SH-SY5Y (cell line): Measurements from ENCODE around the gene PGP.

Experiments
- GATA2 ChIP-seq: IDR thresholded peaks from 2 replicates; pipeline ENCODE4 v1.6.1; 2011; ENCODE audit warnings: mild to moderate bottlenecking, low read depth, low read length
- GATA3 ChIP-seq: IDR thresholded peaks from 2 replicates; pipeline ENCODE4 v1.6.1; 2011; ENCODE audit warnings: low read depth, mild to moderate bottlenecking, low read length, moderate library complexity

PGP gene

DNA sequence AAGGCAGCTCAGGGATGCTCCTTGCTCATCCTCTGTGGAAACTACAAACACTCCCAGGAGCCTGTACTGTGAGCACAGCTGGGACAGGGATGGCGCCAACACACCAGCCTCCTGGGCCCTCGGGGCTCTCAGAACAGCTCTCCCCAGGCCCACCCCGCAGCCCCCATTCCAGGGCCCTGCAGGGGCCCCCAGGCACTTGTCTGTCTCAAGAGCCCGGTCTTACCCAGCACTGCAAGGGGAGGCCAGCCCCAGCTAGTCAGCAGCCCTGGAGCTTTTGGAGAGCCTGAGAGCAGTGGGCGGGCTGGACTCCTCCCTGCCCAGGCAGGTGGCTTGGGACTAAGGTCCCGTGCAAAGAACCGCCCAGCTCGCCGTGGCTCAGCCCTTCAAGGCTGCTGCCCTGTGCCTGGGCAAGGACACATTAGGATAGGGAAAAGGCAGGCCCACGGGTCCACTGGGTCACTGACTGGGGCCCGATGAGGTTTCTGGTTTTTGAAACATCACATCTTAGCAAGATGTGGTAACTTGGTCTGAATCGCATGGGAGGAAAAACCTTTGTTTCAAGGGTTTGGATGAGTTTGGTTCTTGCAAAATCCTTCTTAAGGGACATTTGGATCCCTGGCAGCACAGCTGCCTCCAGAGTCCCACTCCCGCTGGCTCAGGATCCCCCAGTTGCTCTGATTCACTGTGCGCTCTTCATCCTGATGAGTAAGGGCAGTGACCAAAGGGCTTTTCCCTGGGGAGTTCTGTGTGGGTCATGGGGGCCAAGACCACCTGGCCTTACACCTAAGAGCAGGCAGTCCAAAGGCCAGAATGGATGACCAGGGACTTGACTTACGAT, 24.4 kb upstream of the PGP start:
- TF ChIP-seq GATA2 (no peak), GATA3 (no peak)

DNA sequence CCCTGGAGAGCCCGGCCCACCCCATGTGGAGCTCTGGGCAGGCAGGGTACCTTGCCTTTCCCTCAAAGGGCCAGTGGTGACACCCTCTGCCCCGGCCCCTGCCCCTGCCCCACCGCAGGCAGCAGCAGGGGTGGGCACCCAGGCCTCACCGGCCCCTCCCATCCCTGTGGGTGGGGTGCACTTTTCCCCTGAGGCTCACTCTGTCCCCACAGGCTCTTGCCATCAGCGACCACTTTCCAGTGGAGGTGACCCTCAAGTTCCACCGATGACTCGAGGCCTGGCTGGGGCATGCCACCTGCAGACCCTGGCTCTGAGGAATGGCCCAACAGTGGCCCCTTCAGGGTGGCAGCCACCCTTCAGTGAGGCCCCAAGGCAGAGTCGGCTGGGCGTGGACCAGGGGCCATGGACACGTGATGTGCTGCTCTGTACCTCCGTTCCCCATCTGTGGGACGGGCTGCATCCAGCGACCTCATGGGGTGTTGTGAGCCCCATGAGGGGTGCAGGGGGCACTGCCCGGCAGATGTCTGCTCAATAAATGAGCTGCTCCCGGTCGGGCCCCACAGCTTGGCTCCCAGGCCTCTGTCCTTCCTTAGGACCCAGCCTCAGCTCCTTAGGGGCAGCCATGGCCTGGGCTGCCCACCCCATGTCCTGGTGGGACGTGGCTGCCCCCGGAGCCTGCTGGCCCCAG, 23.7 kb upstream of the PGP start:
- TF ChIP-seq GATA3 (no peak), GATA2 (no peak)

DNA sequence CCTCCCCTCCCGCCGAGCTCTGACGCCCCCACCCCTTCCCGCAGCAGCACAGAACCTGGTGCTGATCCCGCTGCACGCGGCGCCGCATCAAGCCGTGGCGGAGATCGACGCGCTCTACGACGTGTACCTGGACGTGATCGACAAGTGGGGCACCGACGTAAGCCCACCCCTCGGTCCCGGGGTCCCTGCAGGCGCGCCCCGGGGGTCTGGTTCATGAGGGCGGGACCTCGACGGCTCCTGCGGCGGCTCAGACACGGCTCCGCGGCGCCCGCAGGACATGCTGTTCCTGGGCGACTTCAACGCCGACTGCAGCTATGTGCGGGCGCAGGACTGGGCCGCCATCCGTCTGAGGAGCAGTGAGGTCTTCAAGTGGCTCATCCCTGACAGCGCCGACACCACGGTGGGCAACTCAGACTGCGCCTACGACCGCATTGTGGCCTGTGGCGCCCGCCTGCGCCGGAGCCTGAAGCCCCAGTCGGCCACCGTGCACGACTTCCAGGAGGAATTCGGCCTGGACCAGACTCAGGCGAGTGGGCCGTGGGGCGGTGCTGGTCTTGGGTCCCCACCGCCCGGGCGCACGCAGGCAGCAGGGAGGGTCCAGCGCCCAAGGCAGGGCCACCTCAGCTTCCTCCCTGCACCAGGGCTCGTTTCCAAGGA, 23.0 kb upstream of the PGP start:
- TF ChIP-seq GATA2 (no peak), GATA3 (no peak)

DNA sequence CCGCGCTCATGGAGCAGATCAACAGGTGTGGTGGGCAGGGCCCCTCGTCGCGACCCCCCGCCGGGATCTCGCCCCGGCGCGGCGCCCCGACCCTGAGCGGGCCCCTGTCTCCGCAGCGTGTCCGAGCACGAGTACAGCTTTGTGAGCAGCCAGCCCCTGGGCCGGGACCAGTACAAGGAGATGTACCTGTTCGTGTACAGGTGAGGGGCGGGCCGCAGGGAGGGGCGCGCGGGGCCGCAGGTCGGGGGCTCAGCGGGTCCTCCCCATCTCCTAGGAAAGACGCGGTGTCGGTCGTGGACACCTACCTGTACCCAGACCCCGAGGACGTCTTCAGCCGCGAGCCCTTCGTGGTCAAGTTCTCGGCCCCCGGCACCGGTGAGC, 22.5 kb upstream of the PGP start:
- TF ChIP-seq GATA3, result no peak
- TF ChIP-seq GATA2, result no peak

DNA sequence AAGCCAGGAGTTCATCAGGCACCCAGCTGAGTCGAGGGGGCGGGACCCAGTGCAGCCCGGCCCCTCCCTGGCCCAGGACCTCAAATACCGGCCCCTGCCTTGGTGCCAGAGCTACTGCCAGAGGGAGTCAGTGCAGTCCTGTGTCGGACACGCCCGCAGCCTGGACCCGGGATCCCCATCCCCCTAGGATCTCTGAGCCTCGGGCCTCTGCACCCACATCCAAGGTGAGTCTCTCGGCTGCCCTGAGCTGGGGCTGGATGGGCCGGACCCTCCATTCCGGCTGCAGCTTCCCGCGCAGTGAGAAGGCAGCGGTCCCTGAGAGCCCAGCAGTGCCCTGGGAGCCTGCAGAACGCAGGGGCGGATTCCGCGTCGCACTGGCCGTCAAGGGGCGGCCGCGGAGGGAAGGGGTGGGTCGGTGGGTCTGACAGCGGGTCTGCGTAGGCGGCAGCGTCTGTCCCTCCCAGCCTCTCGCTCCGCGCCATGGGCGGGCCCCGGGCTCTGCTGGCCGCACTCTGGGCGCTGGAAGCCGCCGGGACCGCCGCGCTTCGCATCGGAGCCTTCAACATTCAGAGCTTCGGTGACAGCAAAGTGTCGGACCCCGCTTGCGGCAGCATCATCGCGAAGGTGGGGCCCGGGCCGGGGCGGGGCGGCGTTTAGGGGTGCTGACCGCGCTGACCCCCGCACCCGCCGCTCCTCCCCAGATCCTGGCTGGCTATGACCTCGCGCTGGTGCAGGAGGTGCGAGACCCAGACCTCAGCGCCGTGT, 21.9 kb upstream of the PGP start, which contains the start of gene DNASE1L2:
TSS of gene DNASE1L2 (plus strand) at position 108 of the 765 bp plus-strand sequence. CDS start at position 481, 373 bp downstream.
- TF ChIP-seq GATA3 (no peak), GATA2 (no peak)

DNA sequence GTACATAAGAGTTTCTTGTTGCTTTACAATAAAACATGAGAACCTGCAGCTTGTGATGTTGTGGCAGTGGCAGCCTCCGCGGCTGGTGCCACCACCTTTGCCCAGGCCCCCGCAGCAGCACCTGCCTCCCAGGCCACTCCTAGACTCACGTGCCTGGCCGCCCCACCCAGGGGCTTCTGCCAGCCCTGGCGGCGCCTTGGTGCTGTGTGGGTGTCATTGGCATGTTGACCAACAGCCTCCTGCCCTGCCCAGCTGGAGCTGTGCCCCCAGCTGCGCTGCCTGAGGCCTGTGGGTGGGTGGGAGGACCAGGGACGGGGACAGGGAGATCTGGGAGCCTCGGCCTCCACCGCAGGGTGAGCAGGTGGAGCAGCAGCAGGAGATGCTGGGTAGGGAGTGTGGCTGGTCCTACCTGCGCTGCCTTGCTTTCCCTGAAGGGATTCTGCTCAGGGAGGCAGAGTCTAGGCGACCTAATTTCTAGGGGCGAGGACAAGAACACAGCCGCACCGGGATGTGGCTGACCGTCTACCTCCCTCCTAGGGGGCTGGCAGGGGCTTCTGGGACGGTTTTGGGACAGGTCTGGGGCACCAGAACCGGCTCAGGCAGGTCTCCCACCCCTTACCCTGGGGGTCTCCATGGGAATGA, 21.2 kb upstream of the PGP start:
- TF ChIP-seq GATA3 (no peak), GATA2 (no peak)

DNA sequence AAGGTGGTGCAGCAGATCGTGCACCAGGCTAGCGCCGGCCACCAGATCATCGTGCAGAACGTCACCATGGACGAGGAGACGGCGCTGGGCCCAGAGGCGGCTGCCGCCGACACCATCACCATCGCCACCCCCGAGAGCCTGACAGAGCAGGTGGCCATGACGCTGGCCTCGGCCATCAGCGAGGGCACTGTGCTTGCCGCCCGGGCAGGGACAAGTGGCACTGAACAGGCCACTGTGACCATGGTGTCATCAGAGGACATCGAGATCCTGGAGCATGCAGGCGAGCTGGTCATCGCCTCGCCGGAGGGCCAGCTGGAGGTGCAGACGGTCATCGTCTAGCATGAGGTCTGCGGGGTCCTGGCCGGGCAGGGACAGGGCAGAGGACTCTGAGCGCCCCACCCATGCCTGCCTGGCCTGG, 20.6 kb upstream of the PGP start:
- TF ChIP-seq GATA2 (no peak), GATA3 (no peak)

DNA sequence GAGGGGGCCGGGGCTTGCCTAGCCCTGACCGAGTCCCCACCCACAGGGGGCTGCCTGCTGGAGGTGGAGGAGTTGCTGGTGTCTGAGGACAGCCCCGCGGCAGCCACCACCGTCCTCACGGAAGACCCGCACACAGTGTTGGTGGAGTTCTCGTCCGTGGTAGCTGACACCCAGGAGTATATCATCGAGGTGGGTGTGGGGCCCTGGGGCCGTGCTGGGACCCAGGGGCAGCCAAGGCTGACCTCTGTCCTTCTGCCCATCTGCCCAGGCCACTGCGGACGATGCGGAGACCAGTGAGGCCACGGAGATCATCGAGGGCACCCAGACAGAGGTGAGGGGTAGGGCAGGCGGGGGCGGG, 20.2 kb upstream of the PGP start:
- TF ChIP-seq GATA2 (no peak), GATA3 (no peak)

DNA sequence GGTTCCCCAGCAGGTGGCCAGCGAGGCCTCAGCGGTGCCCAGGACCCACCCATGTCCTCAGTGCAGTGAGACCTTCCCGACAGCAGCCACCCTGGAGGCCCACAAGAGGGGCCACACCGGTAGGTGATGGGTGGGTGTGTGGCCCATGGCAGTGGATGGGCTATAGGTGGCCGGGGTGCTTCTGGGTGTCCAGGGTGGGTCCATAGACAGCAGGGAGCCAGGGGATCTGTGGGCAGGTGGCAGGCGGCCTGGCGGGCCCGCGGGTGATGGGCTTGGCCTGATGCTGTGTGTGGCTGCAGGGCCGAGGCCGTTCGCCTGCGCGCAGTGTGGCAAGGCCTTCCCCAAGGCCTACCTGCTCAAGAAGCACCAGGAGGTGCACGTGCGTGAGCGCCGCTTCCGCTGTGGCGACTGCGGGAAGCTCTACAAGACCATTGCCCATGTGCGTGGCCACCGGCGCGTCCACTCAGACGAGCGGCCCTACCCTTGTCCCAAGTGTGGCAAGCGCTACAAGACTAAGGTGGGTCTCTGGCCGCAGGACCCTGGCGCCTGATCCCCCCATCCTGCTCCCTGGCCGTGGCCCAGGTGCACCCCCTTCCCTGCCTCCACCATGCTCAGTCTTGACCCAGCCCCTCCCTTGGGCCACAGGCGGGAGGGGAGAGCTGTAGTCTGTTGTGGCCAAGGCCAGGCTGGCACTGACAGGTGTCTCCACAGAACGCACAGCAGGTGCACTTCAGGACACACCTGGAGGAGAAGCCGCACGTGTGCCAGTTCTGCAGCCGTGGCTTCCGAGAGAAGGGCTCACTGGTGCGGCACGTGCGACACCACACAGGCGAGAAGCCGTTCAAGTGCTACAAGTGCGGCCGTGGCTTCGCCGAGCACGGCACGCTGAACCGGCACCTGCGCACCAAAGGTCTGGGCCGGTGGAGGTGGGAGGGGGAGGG, 19.5 kb upstream of the PGP start:
- TF ChIP-seq GATA2 (no peak), GATA3 (no peak)

DNA sequence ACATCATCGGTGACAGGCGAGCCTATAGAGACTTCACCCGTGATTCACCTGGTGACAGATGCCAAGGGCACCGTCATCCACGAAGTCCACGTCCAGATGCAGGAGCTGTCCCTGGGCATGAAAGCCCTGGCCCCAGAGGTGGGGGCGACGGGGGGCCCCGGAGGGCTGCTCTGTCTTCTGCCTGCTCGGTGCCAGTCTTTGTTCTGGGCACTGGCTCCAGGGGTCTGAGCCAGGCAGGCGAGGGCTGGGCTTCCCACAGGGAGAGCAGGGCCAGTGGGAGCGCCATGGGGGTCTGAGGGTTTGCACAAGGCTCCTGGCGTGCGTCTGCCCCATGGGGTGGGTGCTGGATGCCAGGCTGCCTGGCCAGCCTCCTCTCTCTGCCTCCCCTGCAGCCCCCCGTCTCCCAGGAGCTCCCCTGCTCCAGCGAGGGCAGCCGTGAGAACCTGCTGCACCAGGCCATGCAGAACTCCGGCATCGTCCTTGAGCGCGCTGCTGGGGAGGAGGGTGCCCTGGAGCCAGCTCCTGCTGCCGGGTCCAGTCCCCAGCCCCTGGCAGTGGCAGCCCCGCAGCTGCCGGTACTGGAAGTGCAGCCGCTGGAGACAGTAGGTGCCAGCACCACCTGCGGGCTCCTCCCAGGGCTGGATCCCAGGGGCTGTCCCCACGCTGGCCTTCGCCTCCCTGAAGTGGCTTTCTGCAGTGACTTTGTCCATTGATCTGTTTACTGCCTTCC, 18.6 kb upstream of the PGP start:
- TF ChIP-seq GATA3 (no peak), GATA2 (no peak)

DNA sequence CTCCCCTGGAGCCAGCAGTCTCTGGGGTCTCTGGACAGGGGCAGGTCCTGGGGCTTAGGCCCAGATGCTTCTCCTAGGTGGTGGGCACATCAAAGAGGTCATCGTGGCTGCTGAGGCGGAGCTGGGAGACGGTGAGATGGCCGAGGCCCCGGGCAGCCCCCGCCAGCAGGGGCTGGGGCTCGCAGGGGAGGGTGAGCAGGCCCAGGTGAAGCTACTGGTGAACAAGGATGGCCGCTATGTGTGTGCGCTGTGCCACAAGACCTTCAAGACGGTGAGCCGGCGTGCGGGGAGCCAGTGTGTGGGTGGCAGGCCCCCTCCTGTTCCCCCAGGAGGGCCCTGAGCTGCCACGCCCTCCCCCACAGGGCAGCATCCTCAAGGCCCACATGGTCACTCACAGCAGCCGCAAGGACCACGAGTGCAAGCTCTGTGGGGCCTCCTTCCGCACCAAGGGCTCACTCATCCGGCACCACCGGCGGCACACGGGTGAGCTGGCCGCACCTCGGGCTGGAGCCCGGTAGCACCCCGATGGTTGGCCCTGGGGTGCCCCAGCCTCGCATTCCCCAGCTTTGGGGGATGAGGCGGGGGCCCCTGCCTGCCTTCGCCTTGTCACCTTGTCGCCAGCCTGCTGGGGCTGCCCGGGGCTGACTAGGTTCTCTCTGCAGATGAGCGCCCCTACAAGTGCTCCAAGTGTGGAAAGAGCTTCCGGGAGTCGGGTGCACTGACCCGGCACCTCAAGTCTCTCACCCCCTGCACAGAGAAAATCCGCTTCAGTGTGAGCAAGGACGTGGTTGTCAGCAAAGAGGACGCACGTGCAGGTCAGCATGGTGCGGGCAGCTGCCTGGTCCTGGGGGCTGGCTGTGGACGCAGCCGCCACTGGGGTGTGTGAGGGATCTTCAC, 17.7 kb upstream of the PGP start:
- no peak for TF ChIP-seq GATA3
- TF ChIP-seq GATA2, result no peak
